GM19240 (cell line): Measurements from ENCODE around the gene PPP1R9A.

Source experiments
- DNase-seq: peaks from one replicate; pipeline ENCODE4 v3.0.0; 2011; ENCODE audit warnings: low spot score; ENCODE audit not compliant: insufficient read length

The PPP1R9A gene

GRCh38 chr7:95026421-95027072, 119.2 kb downstream of the PPP1R9A start:
- no peak for DNase-seq

GRCh38 chr7:95027234-95027872, 120.0 kb downstream of the PPP1R9A start:
- no peak for DNase-seq

- no peak for DNase-seq
Observed at GRCh38 chr7:95028683-95029082, 121.3 kb downstream of the PPP1R9A start.

GRCh38 chr7:95035295-95035694, 127.9 kb downstream of the PPP1R9A start:
- DNase-seq, result no peak

GRCh38 chr7:95041031-95041430, 133.6 kb downstream of the PPP1R9A start:
- no peak for DNase-seq

GRCh38 chr7:95045236-95045923, 138.0 kb downstream of the PPP1R9A start:
- no peak for DNase-seq

GRCh38 chr7:95046494-95047240, 139.3 kb downstream of the PPP1R9A start:
- DNase-seq, result no peak

- no peak for DNase-seq
Observed at GRCh38 chr7:95047291-95047690, 139.9 kb downstream of the PPP1R9A start.

- DNase-seq, result no peak
Observed at GRCh38 chr7:95052566-95053094, 145.2 kb downstream of the PPP1R9A start.

- DNase-seq, result no peak
Observed at GRCh38 chr7:95054386-95054785, 147.0 kb downstream of the PPP1R9A start.

- no peak for DNase-seq
Observed at GRCh38 chr7:95055295-95055694, 147.9 kb downstream of the PPP1R9A start.

GRCh38 chr7:95056107-95056739, 148.8 kb downstream of the PPP1R9A start:
- DNase-seq, result no peak

GRCh38 chr7:95056901-95057300, 149.5 kb downstream of the PPP1R9A start:
- no peak for DNase-seq

- DNase-seq, result no peak
Observed at GRCh38 chr7:95059842-95060313, 152.5 kb downstream of the PPP1R9A start.

GRCh38 chr7:95062901-95063300, 155.5 kb downstream of the PPP1R9A start:
- no peak for DNase-seq

GRCh38 chr7:95066737-95067530, 159.5 kb downstream of the PPP1R9A start:
- DNase-seq, result no peak

- no peak for DNase-seq
Observed at GRCh38 chr7:95088536-95089215, 181.3 kb downstream of the PPP1R9A start.

- DNase-seq, result no peak
Observed at GRCh38 chr7:95089414-95090315, 182.3 kb downstream of the PPP1R9A start.

- DNase-seq, result no peak
Observed at GRCh38 chr7:95092324-95092723, 184.9 kb downstream of the PPP1R9A start.
